T-helper 17 cell (primary cell): Measurements from ENCODE around the gene CUX1. TPM values are rescaled to one million over a fixed set of nuclear protein-coding genes. Genes with fewer than 3 reads are reported as not detected.

Experiments used
- ATAC-seq: fragments of 150-1000 bp; cut with Tn5 transposase; 2 replicates; pipeline ENCODE4 v1.10.0; 2021; ENCODE audit warnings: mild to moderate bottlenecking, moderate library complexity
- DNase-seq, 3 donors: peaks; one replicate each; pipeline versions ENCODE4 v3.0.0 to v3.0.0-alpha.2; 2020 to 2021
- H3K9me3 ChIP-seq: one replicate; pipeline ENCODE4 v1.7.0; 2013; ENCODE audit warnings: low read length, mild to moderate bottlenecking; ENCODE audit not compliant: control insufficient read depth, poor library complexity, severe bottlenecking
- H3K27ac Mint-ChIP-seq: one replicate; pipeline ENCODE4 v1.8.0; 2022; ENCODE audit warnings: mild to moderate bottlenecking, moderate library complexity, mixed read lengths
- H3K27me3 Mint-ChIP-seq: one replicate; pipeline ENCODE4 v1.8.0; 2022; ENCODE audit warnings: mixed read lengths
- H3K36me3 Mint-ChIP-seq: one replicate; pipeline ENCODE4 v1.8.0; 2022; ENCODE audit warnings: low read depth, mixed read lengths
- H3K4me1 Mint-ChIP-seq: one replicate; pipeline ENCODE4 v1.8.0; 2022; ENCODE audit warnings: mild to moderate bottlenecking, mixed read lengths
- H3K4me3 Mint-ChIP-seq: one replicate; pipeline ENCODE4 v1.8.0; 2022; ENCODE audit warnings: mild to moderate bottlenecking, moderate library complexity, mixed read lengths
- total RNA-seq, 4 donors: library from RNA in 2 of 4; stranded (reverse) in 2 of 4; gene quantifications; one replicate each; pipeline ENCODE4 v1.2.3 and lab custom pipeline; 2022 to 2026

CUX1 gene
- total RNA-seq (10 to 100 TPM; 35.6 to 52.8 TPM), total RNA-seq (lab: John Stamatoyannopoulos, UW) (37.1 to 44.3 reads per million in 2 donors)

GRCh38 chr7:101817471-101818286 is at the start of gene CUX1:
CUX1 (plus strand) TSS chr7:101817626; CDS start chr7:101817640, 14 bp downstream.
- Mint-ChIP-seq H3K36me3 (no peaks in the 10 kb centered on the region), H3K27ac (peak within 1 kb of the TSS; percentile 29), H3K4me3 (peak within 1 kb of the TSS; percentile 81), H3K27me3 (no peaks in the 10 kb centered on the region), H3K4me1 (peaks cover 24% of the 10 kb centered on the region)
- peak in 1 of 3 donors; percentile 18 for DNase-seq
- no peaks in the 10 kb centered on the region for H3K9me3 ChIP-seq
- peak; percentile 19 for ATAC-seq

- no peaks in the 10 kb centered on the region for H3K4me1 Mint-ChIP-seq
- peaks cover 17% of the 10 kb centered on the region for H3K27me3 Mint-ChIP-seq
- H3K4me3 Mint-ChIP-seq: no peak overlapping the region
- H3K27ac Mint-ChIP-seq: no peak overlapping the region
- H3K36me3 Mint-ChIP-seq: peaks cover 2% of the 10 kb centered on the region
- ATAC-seq (no peak), DNase-seq (no peak)
- no peaks in the 10 kb centered on the region for H3K9me3 ChIP-seq
These were observed 49.1 kb upstream of the CUX1 start for GRCh38 chr7:101768280-101768679.

- no peak overlapping the region for H3K27ac Mint-ChIP-seq
- peaks cover 4% of the 10 kb centered on the region for H3K36me3 Mint-ChIP-seq
- H3K4me3 Mint-ChIP-seq: no peak overlapping the region
- H3K4me1 Mint-ChIP-seq: no peaks in the 10 kb centered on the region
- no peak for ATAC-seq
- no peak for DNase-seq
- H3K27me3 Mint-ChIP-seq: peaks cover 20% of the 10 kb centered on the region
- no peaks in the 10 kb centered on the region for H3K9me3 ChIP-seq
These were observed 47.0 kb upstream of the CUX1 start for GRCh38 chr7:101770466-101770865.

GRCh38 chr7:101772508-101773211 is 44.8 kb upstream of the CUX1 start:
- DNase-seq: no peak
- Mint-ChIP-seq H3K36me3 (peaks cover 4% of the 10 kb centered on the region), H3K27me3 (peaks cover 38% of the 10 kb centered on the region), H3K4me3 (no peak overlapping the region), H3K27ac (no peak overlapping the region), H3K4me1 (no peaks in the 10 kb centered on the region)
- ATAC-seq: no peak
- no peaks in the 10 kb centered on the region for H3K9me3 ChIP-seq

- DNase-seq (no peak), ATAC-seq (no peak)
- Mint-ChIP-seq H3K27ac (no peak overlapping the region), H3K36me3 (peaks cover 4% of the 10 kb centered on the region), H3K27me3 (peaks cover 44% of the 10 kb centered on the region), H3K4me1 (no peaks in the 10 kb centered on the region), H3K4me3 (no peak overlapping the region)
- no peaks in the 10 kb centered on the region for H3K9me3 ChIP-seq
These were observed 42.2 kb upstream of the CUX1 start for GRCh38 chr7:101775181-101775580.

- no peaks in the 10 kb centered on the region for H3K9me3 ChIP-seq
- DNase-seq (no peak), ATAC-seq (no peak)
- peaks cover 34% of the 10 kb centered on the region for H3K27me3 Mint-ChIP-seq
- no peak overlapping the region for H3K27ac Mint-ChIP-seq
- no peak overlapping the region for H3K4me3 Mint-ChIP-seq
- H3K36me3 Mint-ChIP-seq: peaks cover 2% of the 10 kb centered on the region
- H3K4me1 Mint-ChIP-seq: no peaks in the 10 kb centered on the region
These were observed 39.3 kb upstream of the CUX1 start for GRCh38 chr7:101778026-101778580.

GRCh38 chr7:101779267-101779666 is 38.2 kb upstream of the CUX1 start:
- no peak overlapping the region for H3K4me3 Mint-ChIP-seq
- H3K27ac Mint-ChIP-seq: no peak overlapping the region
- H3K36me3 Mint-ChIP-seq: no peaks in the 10 kb centered on the region
- H3K4me1 Mint-ChIP-seq: peaks cover under 1% of the 10 kb centered on the region
- H3K27me3 Mint-ChIP-seq: peaks cover 35% of the 10 kb centered on the region
- no peak for DNase-seq
- ATAC-seq: no peak
- no peaks in the 10 kb centered on the region for H3K9me3 ChIP-seq

- DNase-seq: no peak
- peaks cover 5% of the 10 kb centered on the region for H3K4me1 Mint-ChIP-seq
- H3K4me3 Mint-ChIP-seq: no peak overlapping the region
- no peak overlapping the region for H3K27ac Mint-ChIP-seq
- ATAC-seq: no peak
- H3K27me3 Mint-ChIP-seq: peaks cover 37% of the 10 kb centered on the region
- H3K36me3 Mint-ChIP-seq: no peaks in the 10 kb centered on the region
- H3K9me3 ChIP-seq: no peaks in the 10 kb centered on the region
These were observed 37.1 kb upstream of the CUX1 start for GRCh38 chr7:101780281-101780680.

GRCh38 chr7:101781439-101781838 is 36.0 kb upstream of the CUX1 start:
- DNase-seq: no peak
- Mint-ChIP-seq H3K27ac (no peak overlapping the region), H3K36me3 (no peaks in the 10 kb centered on the region), H3K4me3 (no peak overlapping the region), H3K27me3 (peaks cover 31% of the 10 kb centered on the region), H3K4me1 (peaks cover 5% of the 10 kb centered on the region)
- H3K9me3 ChIP-seq: no peaks in the 10 kb centered on the region
- no peak for ATAC-seq

- peaks cover 5% of the 10 kb centered on the region for H3K4me1 Mint-ChIP-seq
- H3K36me3 Mint-ChIP-seq: no peaks in the 10 kb centered on the region
- H3K27me3 Mint-ChIP-seq: peaks cover 24% of the 10 kb centered on the region
- no peaks in the 10 kb centered on the region for H3K9me3 ChIP-seq
- no peak for ATAC-seq
- no peak for DNase-seq
- H3K27ac Mint-ChIP-seq: no peak overlapping the region
- no peak overlapping the region for H3K4me3 Mint-ChIP-seq
These were observed 35.0 kb upstream of the CUX1 start for GRCh38 chr7:101782476-101782875.

GRCh38 chr7:101782896-101783295 is 34.5 kb upstream of the CUX1 start:
- DNase-seq (no peak), ATAC-seq (no peak)
- Mint-ChIP-seq H3K27me3 (peaks cover 20% of the 10 kb centered on the region), H3K4me3 (no peak overlapping the region), H3K4me1 (peaks cover 5% of the 10 kb centered on the region), H3K36me3 (no peaks in the 10 kb centered on the region), H3K27ac (no peak overlapping the region)
- no peaks in the 10 kb centered on the region for H3K9me3 ChIP-seq

- Mint-ChIP-seq H3K4me3 (no peak overlapping the region), H3K36me3 (no peaks in the 10 kb centered on the region)
- no peak for DNase-seq
These were observed 33.8 kb upstream of the CUX1 start for GRCh38 chr7:101783381-101784181.

More at GRCh38 chr7:101783381-101784181, 33.8 kb upstream of the CUX1 start:
- no peak for ATAC-seq
- Mint-ChIP-seq H3K4me1 (peaks cover 5% of the 10 kb centered on the region), H3K27ac (no peak overlapping the region), H3K27me3 (peaks cover 16% of the 10 kb centered on the region)
- no peaks in the 10 kb centered on the region for H3K9me3 ChIP-seq
